Pancreas (tissue), 10 donors: Measurements from ENCODE around the gene FBXO40. TPM values are rescaled to one million over a fixed set of nuclear protein-coding genes. Genes with fewer than 3 reads are reported as not detected.

Experiments
- ATAC-seq, 4 donors: fragments of 200-7000 bp; cut with Tn5 transposase; one replicate each; pipeline versions ENCODE4 v1.8.0 to v1.9.1; 2020; ENCODE audit warnings: mild to moderate bottlenecking in 4 of 4, moderate library complexity in 4 of 4
- DNase-seq, 6 donors: peaks; one replicate each; pipeline ENCODE4 v3.0.0-alpha.2; 2020
- FAIRE-seq: peaks from 2 replicates; lab custom pipeline; 2012; peaks lifted over from hg19 to GRCh38; lab: Jason Lieb, UNC
- H3K27ac ChIP-seq, 4 donors: fragments of 200-600 bp; sonication (generic); 1 replicate in 3 of 4; 2 replicates in 1 of 4; pipeline versions ENCODE4 v1.5.0 to v1.8.0; 2020
- H3K27me3 ChIP-seq, 4 donors: fragments of 200-600 bp; one replicate each; pipeline ENCODE4 v1.8.0; 2021
- H3K36me3 ChIP-seq, 3 donors: fragments of 200-600 bp; sonication (generic) in 1 of 3; one replicate each; pipeline versions ENCODE4 v1.5.0 to v1.8.0; 2020 to 2021
- H3K4me1 ChIP-seq, 3 donors: fragments of 200-600 bp; one replicate each; pipeline ENCODE4 v1.8.0; 2021
- H3K4me3 ChIP-seq, 4 donors: fragments of 200-600 bp; sonication (generic) in 2 of 4; one replicate each; pipeline versions ENCODE4 v1.5.0 to v1.8.0; 2020 to 2021
- H3K9me3 ChIP-seq, 4 donors: fragments of 200-600 bp; one replicate each; pipeline ENCODE4 v1.8.0; 2021
- CTCF ChIP-seq, 4 donors: fragments of 200-600 bp; sonication (generic) in 3 of 4; IDR thresholded peaks; one replicate each; pipeline versions ENCODE4 v1.5.0 to v1.8.0; 2021; ENCODE audit warnings: antibody characterized with exemption in 4 of 4
- WGBS, 2 donors: extraction: QIAGEN DNeasy Blood & Tissue Kit; methylation state at CpG; one replicate each; pipeline ENCODE4 v1.1.7; 2013; 5-methylcytosine and 5-hydroxymethylcytosine counted together
- intact Hi-C, 3 donors: fragments of 100-400 bp; cut with DNase I; formaldehyde crosslinking; loops; one replicate each; pipeline versions ENCODE4 v1.11.1 to v1.14.2; 2022
- polyA plus RNA-seq, 2 donors: library from polyadenylated mRNA; stranded (reverse); fragments of 200-250 nt; gene quantifications; one replicate each; pipeline ENCODE4 v1.2.3, GENCODE V29; 2013
- total RNA-seq, 6 donors: library from RNA; stranded (reverse); fragmentation: NEBNext Ultra II Directional in 4 of 6; extraction: Animal tissue kit (Norgen Biotek cat#: 25700) in 4 of 6; gene quantifications; one replicate each; pipeline versions ENCODE4 v1.2.1 to v1.2.4, GENCODE V29; 2021 to 2023
- donor health status: healthy with polysubstance abuse.
- donor health status: DM: no; HTN: no; CAD: no; lungs with moderate emphysema.
- donor health status: DM: no; HTN: no; CAD: no.
- donor health status: control.
- donor health status: control.
- donor health status: Bipolar disorder and iron deficiency.
- donor health status: DM: yes; HTN: yes; CAD: no.
- donor health status: DM: no; HTN: no; CAD: no.
- donor health status: DM: no; HTN: no; CAD: no.
- donor health status: DM: yes; HTN: yes; CAD: no.

The FBXO40 gene
- total and polyA plus RNA-seq, 8 donors = 0.12 TPM; not detected in 7

GRCh38 chr3:121552797-121553196, 40.4 kb upstream of the FBXO40 start:
- 61 to 65% methylated on average over 3 of the region's 3 CpGs for WGBS, 2 donors
- ATAC-seq = no peak
- no peak overlapping the region for H3K4me3 ChIP-seq
- no peaks in the 10 kb centered on the region for H3K9me3 ChIP-seq
- no peak for DNase-seq
- no peaks in the 10 kb centered on the region for H3K4me1 ChIP-seq
- H3K27me3 ChIP-seq = no peaks in the 10 kb centered on the region
- FAIRE-seq = no peak
- no peak overlapping the region for H3K27ac ChIP-seq
- TF ChIP-seq CTCF (IDR thresholded peaks at IDR 0.05) = no peak
- intact Hi-C loops = no loop called here
- H3K36me3 ChIP-seq = no peaks in the 10 kb centered on the region

GRCh38 chr3:121557426-121557934, 35.7 kb upstream of the FBXO40 start:
- DNase-seq (no peak), ATAC-seq (no peak), FAIRE-seq (no peak)
- Histone ChIP-seq H3K27ac (no peak overlapping the region), H3K9me3 (no peaks in the 10 kb centered on the region), H3K4me3 (no peak overlapping the region), H3K4me1 (no peaks in the 10 kb centered on the region), H3K27me3 (no peaks in the 10 kb centered on the region), H3K36me3 (no peaks in the 10 kb centered on the region)
- 80 to 92% methylated on average over 5 of the region's 5 CpGs for WGBS, 2 donors
- intact Hi-C loops = no loop called here
- no peak for TF ChIP-seq CTCF (IDR thresholded peaks at IDR 0.05)

GRCh38 chr3:121562148-121562547, 31.0 kb upstream of the FBXO40 start:
- H3K27me3 ChIP-seq = no peaks in the 10 kb centered on the region
- TF ChIP-seq CTCF (IDR thresholded peaks at IDR 0.05) = no peak
- DNase-seq = no peak
- H3K27ac ChIP-seq = no peak overlapping the region
- no peak for ATAC-seq
- FAIRE-seq = no peak
- H3K4me3 ChIP-seq = no peak overlapping the region
- no peaks in the 10 kb centered on the region for H3K9me3 ChIP-seq
- no peaks in the 10 kb centered on the region for H3K36me3 ChIP-seq
- intact Hi-C loops = no loop called here
- no peaks in the 10 kb centered on the region for H3K4me1 ChIP-seq

- intact Hi-C loops = no loop called here
- TF ChIP-seq CTCF (IDR thresholded peaks at IDR 0.05) = no peak
- no peaks in the 10 kb centered on the region for H3K27me3 ChIP-seq
- no peak for FAIRE-seq
- no peaks in the 10 kb centered on the region for H3K9me3 ChIP-seq
- DNase-seq = no peak
- no peaks in the 10 kb centered on the region for H3K4me1 ChIP-seq
- 85 to 88% methylated on average over 9 of the region's 9 CpGs for WGBS, 2 donors
- ATAC-seq = no peak
- H3K27ac ChIP-seq = no peak overlapping the region
- no peaks in the 10 kb centered on the region for H3K36me3 ChIP-seq
- H3K4me3 ChIP-seq = no peak overlapping the region
Measured at GRCh38 chr3:121566773-121567172, 26.4 kb upstream of the FBXO40 start.

- Histone ChIP-seq H3K27me3 (no peaks in the 10 kb centered on the region), H3K27ac (no peak within 1 kb of the TSS), H3K4me3 (no peak within 1 kb of the TSS), H3K4me1 (no peaks in the 10 kb centered on the region), H3K36me3 (no peaks in the 10 kb centered on the region), H3K9me3 (no peaks in the 10 kb centered on the region)
- no peak for FAIRE-seq
- no peak for DNase-seq
- WGBS, 2 donors = 81 to 93% methylated on average over 5 of the region's 5 CpGs
- intact Hi-C loops = no loop called here
- ATAC-seq = no peak
- TF ChIP-seq CTCF (IDR thresholded peaks at IDR 0.05) = no peak
Measured at GRCh38 chr3:121567649-121568048, 25.5 kb upstream of the FBXO40 start, which contains the start of gene ARGFX. Gene ARGFX (plus strand): TSS chr3:121567949. CDS start chr3:121570714, 2,765 bp downstream.
